SK-N-SH treated with all-trans-retinoic acid at 6 μM for 48 hours (cell line): ENCODE data around the gene BCAS4.

Experiments
- ATAC-seq: fragments of 200-7000 bp; cut with Tn5 transposase; 3 replicates; pipeline ENCODE4 v1.9.1; 2020; ENCODE audit warnings: mild to moderate bottlenecking, moderate library complexity
- ARNTL ChIP-seq: fragments of 450-650 bp; formaldehyde crosslinking; IDR thresholded peaks from 2 replicates; pipeline ENCODE4 v1.5.0; 2020; ENCODE audit warnings: low read depth, mild to moderate bottlenecking, moderate library complexity, borderline replicate concordance
- BACH2 ChIP-seq: fragments of 250-450 bp; sonication (Bioruptor Pico); IDR thresholded peaks from 2 replicates; pipeline ENCODE4 v1.9.0; 2021; ENCODE audit warnings: mild to moderate bottlenecking, borderline replicate concordance
- CSDC2 ChIP-seq: fragments of 250-450 bp; sonication (Bioruptor Pico); IDR thresholded peaks from 2 replicates; pipeline ENCODE4 v1.5.0; 2020; ENCODE audit warnings: mild to moderate bottlenecking, moderate library complexity
- ESRRG ChIP-seq: fragments of 250-450 bp; sonication (Bioruptor Pico); IDR thresholded peaks from 2 replicates; pipeline ENCODE4 v1.6.1; 2021; ENCODE audit warnings: mild to moderate bottlenecking
- GLIS3 ChIP-seq: fragments of 250-450 bp; sonication (Bioruptor Pico); IDR thresholded peaks from 2 replicates; pipeline ENCODE4 v1.5.0; 2020; ENCODE audit warnings: mild to moderate bottlenecking, moderate library complexity
- ISL1 ChIP-seq: fragments of 250-450 bp; sonication (Bioruptor Pico); IDR thresholded peaks from 2 replicates; pipeline ENCODE4 v2.1.2; 2022; ENCODE audit warnings: mild to moderate bottlenecking, moderate library complexity
- OSR1 ChIP-seq: fragments of 250-450 bp; sonication (Bioruptor Pico); IDR thresholded peaks from 2 replicates; pipeline ENCODE4 v1.8.0; 2022; ENCODE audit warnings: moderate library complexity, mild to moderate bottlenecking, inconsistent platforms
- POU6F1 ChIP-seq: fragments of 250-450 bp; sonication (Bioruptor Pico); IDR thresholded peaks from 2 replicates; pipeline ENCODE4 v1.8.0; 2021; ENCODE audit warnings: low read depth, mild to moderate bottlenecking, moderate library complexity, borderline replicate concordance
- PPARA ChIP-seq: fragments of 250-450 bp; sonication (Bioruptor Pico); IDR thresholded peaks from 2 replicates; pipeline ENCODE4 v1.5.0; 2020; ENCODE audit warnings: mild to moderate bottlenecking, borderline replicate concordance
- SNAI2 ChIP-seq: fragments of 250-450 bp; sonication (Bioruptor Pico); IDR thresholded peaks from 2 replicates; pipeline ENCODE4 v1.5.0; 2020; ENCODE audit warnings: mild to moderate bottlenecking, moderate library complexity
- TCF4 ChIP-seq: fragments of 250-450 bp; sonication (Bioruptor Pico); IDR thresholded peaks from 2 replicates; pipeline ENCODE4 v1.8.0; 2021; ENCODE audit warnings: mild to moderate bottlenecking, moderate library complexity, borderline replicate concordance
- TOX ChIP-seq: fragments of 250-450 bp; sonication (Bioruptor Pico); IDR thresholded peaks from 2 replicates; pipeline ENCODE4 v1.8.0; 2021; ENCODE audit warnings: mild to moderate bottlenecking, moderate library complexity, borderline replicate concordance
- ZC3H10 ChIP-seq: fragments of 250-450 bp; sonication (Bioruptor Pico); IDR thresholded peaks from 2 replicates; pipeline ENCODE4 v1.5.1; 2021; ENCODE audit warnings: mild to moderate bottlenecking, moderate library complexity
- ZFP30 ChIP-seq: fragments of 450-650 bp; formaldehyde crosslinking; IDR thresholded peaks from 2 replicates; pipeline ENCODE4 v1.5.0; 2022; ENCODE audit warnings: mild to moderate bottlenecking, moderate library complexity
- ZNF565 ChIP-seq: fragments of 450-650 bp; formaldehyde crosslinking; conservative IDR thresholded peaks from 2 replicates; pipeline ENCODE4 v1.5.0; 2020; ENCODE audit warnings: low read depth, mild to moderate bottlenecking, moderate library complexity
- ZNF70 ChIP-seq: fragments of 450-650 bp; formaldehyde crosslinking; IDR thresholded peaks from 2 replicates; pipeline ENCODE4 v1.5.0; 2020; ENCODE audit warnings: mild to moderate bottlenecking, moderate library complexity
- ZNF8 ChIP-seq: fragments of 450-650 bp; formaldehyde crosslinking; IDR thresholded peaks from 2 replicates; pipeline ENCODE4 v1.5.0; 2020; ENCODE audit warnings: mild to moderate bottlenecking, moderate library complexity
- TF ChIP-seq, protein P1 (sequence below): fragments of 250-450 bp; sonication (Bioruptor Pico); IDR thresholded peaks from 2 replicates; pipeline ENCODE4 v1.5.1; 2021; ENCODE audit warnings: mild to moderate bottlenecking, moderate library complexity
- TF ChIP-seq, protein P2 (sequence below): fragments of 250-450 bp; sonication (Bioruptor Pico); IDR thresholded peaks from 2 replicates; pipeline ENCODE4 v1.8.0; 2020; ENCODE audit warnings: mild to moderate bottlenecking, moderate library complexity, borderline replicate concordance
- TF ChIP-seq, protein P3 (sequence below): fragments of 250-450 bp; sonication (Bioruptor Pico); IDR thresholded peaks from 2 replicates; pipeline ENCODE4 v1.5.0; 2020; ENCODE audit warnings: mild to moderate bottlenecking, moderate library complexity
- TF ChIP-seq, protein P4 (sequence below): fragments of 250-450 bp; sonication (Bioruptor Pico); IDR thresholded peaks from 2 replicates; pipeline ENCODE4 v1.5.1; 2020; ENCODE audit warnings: low read depth, mild to moderate bottlenecking, moderate library complexity

BCAS4 gene

DNA sequence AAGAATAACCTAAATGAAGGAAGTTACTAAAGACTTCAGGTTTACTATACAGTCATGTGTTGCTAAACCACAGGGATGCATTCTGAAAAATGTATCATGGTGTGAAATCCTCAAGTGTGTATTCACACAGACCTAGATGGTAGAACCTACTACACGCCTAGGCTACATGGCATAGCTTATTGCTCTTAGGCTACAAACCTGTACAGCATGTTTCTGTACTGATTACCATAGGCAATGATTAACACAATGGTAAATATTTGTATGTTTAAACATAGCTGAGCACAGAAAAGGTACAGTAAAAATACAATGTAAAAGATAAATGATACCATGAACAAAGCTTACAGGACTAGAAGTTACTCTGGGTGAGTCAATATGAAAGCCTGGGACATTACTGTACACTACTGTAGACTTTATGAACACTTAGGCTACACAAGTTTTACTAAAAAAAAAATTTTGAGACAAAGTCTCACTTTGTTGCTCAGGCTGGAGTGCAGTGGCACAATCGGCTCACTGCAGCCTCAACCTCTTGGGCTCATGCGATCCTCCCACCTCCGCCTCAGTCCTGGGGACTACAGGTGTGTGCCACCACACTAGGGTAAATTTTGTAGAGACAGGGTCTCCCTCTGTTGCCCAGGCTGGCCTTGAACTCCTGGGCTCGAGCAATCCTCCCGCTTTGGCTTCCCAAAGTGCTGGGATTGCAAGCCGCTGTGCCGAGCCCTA is 100.4 kb downstream of the BCAS4 start:
- no peak for TF ChIP-seq PPARA (CRISPR knock-in tag)
- no peak for TF ChIP-seq POU6F1 (CRISPR knock-in tag)
- no peak for TF ChIP-seq GLIS3
- no peak for TF ChIP-seq CSDC2 (CRISPR knock-in tag)
- TF ChIP-seq ZNF8 (CRISPR knock-in tag), result no peak
- TF ChIP-seq ISL1, result no peak
- TF ChIP-seq TCF4 (CRISPR knock-in tag), result no peak
- TF ChIP-seq, protein P1, sequence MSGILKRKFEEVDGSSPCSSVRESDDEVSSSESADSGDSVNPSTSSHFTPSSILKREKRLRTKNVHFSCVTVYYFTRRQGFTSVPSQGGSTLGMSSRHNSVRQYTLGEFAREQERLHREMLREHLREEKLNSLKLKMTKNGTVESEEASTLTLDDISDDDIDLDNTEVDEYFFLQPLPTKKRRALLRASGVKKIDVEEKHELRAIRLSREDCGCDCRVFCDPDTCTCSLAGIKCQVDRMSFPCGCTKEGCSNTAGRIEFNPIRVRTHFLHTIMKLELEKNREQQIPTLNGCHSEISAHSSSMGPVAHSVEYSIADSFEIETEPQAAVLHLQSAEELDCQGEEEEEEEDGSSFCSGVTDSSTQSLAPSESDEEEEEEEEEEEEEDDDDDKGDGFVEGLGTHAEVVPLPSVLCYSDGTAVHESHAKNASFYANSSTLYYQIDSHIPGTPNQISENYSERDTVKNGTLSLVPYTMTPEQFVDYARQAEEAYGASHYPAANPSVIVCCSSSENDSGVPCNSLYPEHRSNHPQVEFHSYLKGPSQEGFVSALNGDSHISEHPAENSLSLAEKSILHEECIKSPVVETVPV (CRISPR knock-in tag), result no peak
- TF ChIP-seq, protein P2, sequence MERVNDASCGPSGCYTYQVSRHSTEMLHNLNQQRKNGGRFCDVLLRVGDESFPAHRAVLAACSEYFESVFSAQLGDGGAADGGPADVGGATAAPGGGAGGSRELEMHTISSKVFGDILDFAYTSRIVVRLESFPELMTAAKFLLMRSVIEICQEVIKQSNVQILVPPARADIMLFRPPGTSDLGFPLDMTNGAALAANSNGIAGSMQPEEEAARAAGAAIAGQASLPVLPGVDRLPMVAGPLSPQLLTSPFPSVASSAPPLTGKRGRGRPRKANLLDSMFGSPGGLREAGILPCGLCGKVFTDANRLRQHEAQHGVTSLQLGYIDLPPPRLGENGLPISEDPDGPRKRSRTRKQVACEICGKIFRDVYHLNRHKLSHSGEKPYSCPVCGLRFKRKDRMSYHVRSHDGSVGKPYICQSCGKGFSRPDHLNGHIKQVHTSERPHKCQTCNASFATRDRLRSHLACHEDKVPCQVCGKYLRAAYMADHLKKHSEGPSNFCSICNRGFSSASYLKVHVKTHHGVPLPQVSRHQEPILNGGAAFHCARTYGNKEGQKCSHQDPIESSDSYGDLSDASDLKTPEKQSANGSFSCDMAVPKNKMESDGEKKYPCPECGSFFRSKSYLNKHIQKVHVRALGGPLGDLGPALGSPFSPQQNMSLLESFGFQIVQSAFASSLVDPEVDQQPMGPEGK (CRISPR knock-in tag), result no peak
- TF ChIP-seq ZC3H10 (CRISPR knock-in tag), result no peak
- no peak for TF ChIP-seq ARNTL
- TF ChIP-seq, protein P3, sequence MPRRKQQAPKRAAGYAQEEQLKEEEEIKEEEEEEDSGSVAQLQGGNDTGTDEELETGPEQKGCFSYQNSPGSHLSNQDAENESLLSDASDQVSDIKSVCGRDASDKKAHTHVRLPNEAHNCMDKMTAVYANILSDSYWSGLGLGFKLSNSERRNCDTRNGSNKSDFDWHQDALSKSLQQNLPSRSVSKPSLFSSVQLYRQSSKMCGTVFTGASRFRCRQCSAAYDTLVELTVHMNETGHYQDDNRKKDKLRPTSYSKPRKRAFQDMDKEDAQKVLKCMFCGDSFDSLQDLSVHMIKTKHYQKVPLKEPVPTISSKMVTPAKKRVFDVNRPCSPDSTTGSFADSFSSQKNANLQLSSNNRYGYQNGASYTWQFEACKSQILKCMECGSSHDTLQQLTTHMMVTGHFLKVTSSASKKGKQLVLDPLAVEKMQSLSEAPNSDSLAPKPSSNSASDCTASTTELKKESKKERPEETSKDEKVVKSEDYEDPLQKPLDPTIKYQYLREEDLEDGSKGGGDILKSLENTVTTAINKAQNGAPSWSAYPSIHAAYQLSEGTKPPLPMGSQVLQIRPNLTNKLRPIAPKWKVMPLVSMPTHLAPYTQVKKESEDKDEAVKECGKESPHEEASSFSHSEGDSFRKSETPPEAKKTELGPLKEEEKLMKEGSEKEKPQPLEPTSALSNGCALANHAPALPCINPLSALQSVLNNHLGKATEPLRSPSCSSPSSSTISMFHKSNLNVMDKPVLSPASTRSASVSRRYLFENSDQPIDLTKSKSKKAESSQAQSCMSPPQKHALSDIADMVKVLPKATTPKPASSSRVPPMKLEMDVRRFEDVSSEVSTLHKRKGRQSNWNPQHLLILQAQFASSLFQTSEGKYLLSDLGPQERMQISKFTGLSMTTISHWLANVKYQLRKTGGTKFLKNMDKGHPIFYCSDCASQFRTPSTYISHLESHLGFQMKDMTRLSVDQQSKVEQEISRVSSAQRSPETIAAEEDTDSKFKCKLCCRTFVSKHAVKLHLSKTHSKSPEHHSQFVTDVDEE (CRISPR knock-in tag), result no peak
- TF ChIP-seq TOX, result no peak
- TF ChIP-seq, protein P4, sequence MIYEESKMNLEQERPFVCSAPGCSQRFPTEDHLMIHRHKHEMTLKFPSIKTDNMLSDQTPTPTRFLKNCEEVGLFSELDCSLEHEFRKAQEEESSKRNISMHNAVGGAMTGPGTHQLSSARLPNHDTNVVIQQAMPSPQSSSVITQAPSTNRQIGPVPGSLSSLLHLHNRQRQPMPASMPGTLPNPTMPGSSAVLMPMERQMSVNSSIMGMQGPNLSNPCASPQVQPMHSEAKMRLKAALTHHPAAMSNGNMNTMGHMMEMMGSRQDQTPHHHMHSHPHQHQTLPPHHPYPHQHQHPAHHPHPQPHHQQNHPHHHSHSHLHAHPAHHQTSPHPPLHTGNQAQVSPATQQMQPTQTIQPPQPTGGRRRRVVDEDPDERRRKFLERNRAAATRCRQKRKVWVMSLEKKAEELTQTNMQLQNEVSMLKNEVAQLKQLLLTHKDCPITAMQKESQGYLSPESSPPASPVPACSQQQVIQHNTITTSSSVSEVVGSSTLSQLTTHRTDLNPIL (CRISPR knock-in tag), result no peak
- no peak for TF ChIP-seq SNAI2 (CRISPR knock-in tag)
- TF ChIP-seq ESRRG (CRISPR knock-in tag), result no peak
- TF ChIP-seq BACH2 (CRISPR knock-in tag), result no peak
- no peak for TF ChIP-seq ZNF70 (CRISPR knock-in tag)
- ATAC-seq, result no peak

DNA sequence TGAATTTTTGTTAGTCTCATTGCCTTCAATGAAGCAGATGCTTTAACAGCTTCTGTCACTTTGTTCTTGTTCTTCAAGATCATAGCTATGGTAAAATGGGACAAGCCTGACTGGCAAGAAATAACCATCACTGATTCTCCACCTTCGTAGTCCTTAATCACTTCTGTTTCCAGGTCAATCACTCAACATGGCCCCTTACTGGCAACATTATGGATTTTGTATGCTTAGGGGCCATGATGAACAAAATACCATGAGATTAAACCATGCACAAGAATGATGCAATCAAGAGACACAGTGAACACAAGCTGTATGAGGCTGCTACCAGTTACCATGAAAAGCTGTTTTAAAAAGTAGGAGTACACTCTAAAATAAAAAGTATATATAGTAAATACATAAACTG is 103.6 kb downstream of the BCAS4 start:
- no peak for ATAC-seq
- TF ChIP-seq, protein P4 (CRISPR knock-in tag), result no peak
- TF ChIP-seq ZNF70 (CRISPR knock-in tag) (no peak), ZNF565 (CRISPR knock-in tag) (no peak), SNAI2 (CRISPR knock-in tag) (no peak), TCF4 (CRISPR knock-in tag) (no peak), ZFP30 (CRISPR knock-in tag) (no peak), TOX (no peak), OSR1 (CRISPR knock-in tag) (no peak), POU6F1 (CRISPR knock-in tag) (no peak), PPARA (CRISPR knock-in tag) (no peak)
- TF ChIP-seq, protein P3 (CRISPR knock-in tag), result no peak
- TF ChIP-seq, all 23 proteins: peak for 0
